HCT116 (cell line): Measurements from ENCODE around the gene ZBTB49. TPM values are rescaled to one million over a fixed set of nuclear protein-coding genes. Genes with fewer than 3 reads are reported as not detected.

Experiments used
- ATAC-seq: fragments of 200-7000 bp; cut with Tn5 transposase; 2 replicates; pipeline ENCODE4 v1.9.1; 2020; ENCODE audit warnings: mild to moderate bottlenecking, moderate library complexity
- BruUV-seq: library from RNA; stranded (reverse); fragments of 400-500 nt; replicated peaks from 2 replicates; lab custom pipeline; 2021; lab: Mats Ljungman, UMichigan
- CTCF ChIA-PET: fragments of 300-600 bp; sonication (Branson Sonifier 250); formaldehyde crosslinking; loops from one replicate; lab custom pipeline; 2021; ENCODE audit warnings: antibody characterized with exemption; lab: Charles Lee
- POLR2A ChIA-PET: fragments of 300-600, 350-600 bp; sonication (Branson Sonifier 250); formaldehyde crosslinking; loops from one replicate; lab custom pipeline; 2021; ENCODE audit warnings: antibody characterized with exemption; lab: Charles Lee
- RAD21 ChIA-PET, 2 experiments: fragments of 300-600 bp; sonication (Branson Sonifier 250); formaldehyde crosslinking; loops; one replicate each; lab custom pipeline; 2023; ENCODE audit warnings: low total read pairs in 2 of 2; ENCODE audit not compliant: uncharacterized antibody in 2 of 2, unreplicated experiment in 2 of 2, low non-redundant PET in 1 of 2; lab: Charles Lee
- DNase-seq: peaks from one replicate; pipeline ENCODE4 v3.0.0-alpha.2; 2010; ENCODE audit warnings: low read depth, low spot score
- H2AFZ ChIP-seq: fragments of 200-600 bp; shearing (Covaris generic), sonication (generic); 2 replicates; pipeline ENCODE4 v1.6.1; 2017; ENCODE audit warnings: low read depth, mixed run types, mixed read lengths, antibody characterized with exemption, low read length; ENCODE audit not compliant: poor library complexity, severe bottlenecking
- H3K27ac ChIP-seq: 2 replicates; pipeline ENCODE4 v1.5.1; 2012; ENCODE audit warnings: low read depth, low read length
- H3K27me3 ChIP-seq: fragments of 200-600 bp; sonication (generic); 2 replicates; pipeline ENCODE4 v1.6.1; 2016; ENCODE audit warnings: mixed run types, low read length, mixed read lengths; ENCODE audit not compliant: insufficient read depth
- H3K36me3 ChIP-seq, 2 experiments: fragments of 200-500 bp in 1 of 2; fragments of 200-600 bp in 1 of 2; sonication (Bioruptor generic) in 1 of 2; sonication (generic) in 1 of 2; 2 replicates each; pipeline versions ENCODE4 v1.5.1 to v1.6.1; 2014 to 2016; ENCODE audit warnings: low read length in 2 of 2, inconsistent platforms in 1 of 2, mixed read lengths in 1 of 2, mixed run types in 1 of 2; ENCODE audit not compliant: insufficient read depth in 2 of 2, control insufficient read depth in 1 of 2
- H3K4me1 ChIP-seq, 2 experiments: fragments of 200-600 bp in 1 of 2; sonication (generic) in 1 of 2; 2 replicates each; pipeline versions ENCODE4 v1.5.1 to v1.6.1; 2012 to 2017; ENCODE audit warnings: low read length in 2 of 2, inconsistent platforms in 1 of 2, mild to moderate bottlenecking in 1 of 2, mixed read lengths in 1 of 2, mixed run types in 1 of 2, moderate library complexity in 1 of 2; ENCODE audit not compliant: insufficient read depth in 2 of 2, control insufficient read depth in 1 of 2
- H3K4me2 ChIP-seq: fragments of 200-600 bp; sonication (generic); 2 replicates; pipeline ENCODE4 v1.6.1; 2017; ENCODE audit warnings: mixed run types, low read length, mixed read lengths
- H3K4me3 ChIP-seq, 2 experiments: fragments of 200-600 bp in 1 of 2; sonication (generic) in 1 of 2; replicated peaks in 1 of 2; 2 replicates each; pipeline ENCODE4 v1.5.1; 2011 to 2016; ENCODE audit warnings: low read length in 2 of 2, control low read depth in 1 of 2, low read depth in 1 of 2, mild to moderate bottlenecking in 1 of 2, mixed read lengths in 1 of 2, mixed run types in 1 of 2
- H3K79me2 ChIP-seq: fragments of 200-600 bp; sonication (generic); 2 replicates; pipeline ENCODE4 v1.6.1; 2017; ENCODE audit warnings: mild to moderate bottlenecking, mixed run types, low read length, moderate library complexity, mixed read lengths; ENCODE audit not compliant: insufficient read depth
- H3K9ac ChIP-seq: fragments of 200-600 bp; sonication (generic); 2 replicates; pipeline ENCODE4 v1.6.1; 2016; ENCODE audit warnings: low read length, mixed read lengths
- H3K9me2 ChIP-seq: fragments of 200-600 bp; sonication (generic), shearing (Covaris generic); 2 replicates; pipeline ENCODE4 v1.6.1; 2017; ENCODE audit warnings: mixed run types, mild to moderate bottlenecking, moderate library complexity; ENCODE audit not compliant: insufficient read depth
- H3K9me3 ChIP-seq, 2 experiments: fragments of 200-500 bp in 1 of 2; fragments of 200-600 bp in 1 of 2; sonication (Bioruptor generic) in 1 of 2; sonication (generic) in 1 of 2; 2 replicates each; pipeline ENCODE4 v1.6.1; 2014 to 2017; ENCODE audit warnings: low read length in 2 of 2, mixed read lengths in 2 of 2, inconsistent platforms in 1 of 2, low read depth in 1 of 2, mild to moderate bottlenecking in 1 of 2, mixed run types in 1 of 2, moderate library complexity in 1 of 2; ENCODE audit not compliant: control insufficient read depth in 1 of 2, insufficient read depth in 1 of 2
- H4K20me1 ChIP-seq: fragments of 200-600 bp; sonication (generic), shearing (Covaris generic); 2 replicates; pipeline ENCODE4 v1.6.1; 2017; ENCODE audit warnings: mixed run types, mild to moderate bottlenecking, moderate library complexity; ENCODE audit not compliant: insufficient read depth
- CBX3 ChIP-seq: IDR thresholded peaks from 2 replicates; pipeline ENCODE4 v1.6.1; 2012; ENCODE audit warnings: low read depth
- CEBPB ChIP-seq: IDR thresholded peaks from 2 replicates; pipeline ENCODE4 v1.6.1; 2012; ENCODE audit warnings: low read depth
- EZH2 ChIP-seq: fragments of 200-600 bp; sonication (generic); IDR thresholded peaks from 2 replicates; pipeline ENCODE4 v1.6.1; 2017; ENCODE audit warnings: antibody characterized with exemption, mixed run types
- EZH2phosphoT487 ChIP-seq: fragments of 200-600 bp; IDR thresholded peaks from 2 replicates; pipeline ENCODE4 v1.6.1; 2018; ENCODE audit warnings: antibody characterized with exemption, borderline replicate concordance
- POLR2A ChIP-seq: IDR thresholded peaks from 2 replicates; pipeline ENCODE4 v1.7.0; 2011; ENCODE audit warnings: borderline replicate concordance; ENCODE audit not compliant: insufficient read depth, insufficient read length; ENCODE audit errors: extremely low read depth
- POLR2AphosphoS5 ChIP-seq: IDR thresholded peaks from 2 replicates; pipeline ENCODE4 v1.6.1; 2011; ENCODE audit warnings: mild to moderate bottlenecking, low read depth, low read length, moderate library complexity
- SIN3A ChIP-seq: IDR thresholded peaks from 2 replicates; pipeline ENCODE4 v1.6.1; 2012; ENCODE audit warnings: low read depth
- SP1 ChIP-seq: IDR thresholded peaks from 2 replicates; pipeline ENCODE4 v1.6.1; 2012; ENCODE audit warnings: low read depth
- SRF ChIP-seq: IDR thresholded peaks from 2 replicates; pipeline ENCODE4 v1.6.1; 2012; ENCODE audit warnings: low read depth
- ZFX ChIP-seq: fragments of 450-650 bp; IDR thresholded peaks from 2 replicates; pipeline ENCODE4 v1.6.1; 2017
- ZNF274 ChIP-seq: fragments of 200-500 bp; sonication (Bioruptor generic); IDR thresholded peaks from 2 replicates; pipeline ENCODE4 v1.6.1; 2014; ENCODE audit warnings: mild to moderate bottlenecking, low read depth, low read length, inconsistent platforms
- intact Hi-C: fragments of 100-400 bp; cut with micrococcal nuclease; formaldehyde crosslinking; loops from 2 replicates; pipeline ENCODE4 v1.10.0; 2022
- total RNA-seq: library from RNA; stranded (reverse); gene quantifications from one replicate; pipeline ENCODE4 v1.2.1, GENCODE V29; 2021; ENCODE audit not compliant: unreplicated experiment
- TF ChIP-seq, protein P1 (sequence below), 3 experiments: fragments of 200-600 bp in 1 of 3; sonication (generic) in 1 of 3; IDR thresholded peaks in 2 of 3; conservative IDR thresholded peaks in 1 of 3; 2 replicates each; pipeline ENCODE4 v1.5.1; 2012 to 2017; ENCODE audit warnings: low read depth in 2 of 3, low read length in 2 of 3, antibody characterized with exemption in 1 of 3, borderline replicate concordance in 1 of 3, control low read depth in 1 of 3, mild to moderate bottlenecking in 1 of 3, mixed read lengths in 1 of 3, mixed run types in 1 of 3, moderate library complexity in 1 of 3; ENCODE audit not compliant: insufficient read depth in 1 of 3
- TF ChIP-seq, protein P2 (sequence below): IDR thresholded peaks from 2 replicates; pipeline ENCODE4 v1.6.1; 2012; ENCODE audit warnings: low read depth
- TF ChIP-seq, protein P3 (sequence below): IDR thresholded peaks from 2 replicates; pipeline ENCODE4 v1.6.1; 2012
- TF ChIP-seq, protein P4 (sequence below): IDR thresholded peaks from 2 replicates; pipeline ENCODE4 v1.6.1; 2012

Gene ZBTB49
- total RNA-seq, 1 experiment from 2014 or later = 3.9 TPM

DNA sequence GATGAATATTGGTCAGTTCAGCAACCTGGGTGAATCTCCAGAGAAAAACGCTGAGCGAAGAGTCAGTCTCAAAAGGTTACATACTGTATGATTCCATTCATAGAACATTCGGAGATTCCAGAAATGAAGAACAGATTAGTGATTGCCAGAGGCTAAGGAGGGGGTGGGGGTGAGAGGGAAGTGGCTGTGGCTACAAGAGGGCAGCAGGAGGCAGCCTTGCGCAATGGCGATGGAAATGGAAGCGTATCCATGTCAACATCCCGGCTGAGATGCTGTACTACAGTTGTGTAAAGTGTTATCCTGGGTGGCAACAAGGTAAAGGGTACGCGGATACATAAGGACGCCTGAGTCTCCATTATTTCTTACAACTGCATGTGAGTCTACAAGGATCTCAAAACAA lies 18.1 kb upstream of the ZBTB49 start:
- H3K36me3 ChIP-seq = peaks cover 51 to 61% of the 10 kb centered on the region in 2 experiments
- no peaks in the 10 kb centered on the region for H4K20me1 ChIP-seq
- H3K27ac ChIP-seq = no peak overlapping the region
- no peak for DNase-seq
- CTCF ChIA-PET = no interaction called here
- no peaks in the 10 kb centered on the region for H3K79me2 ChIP-seq
- TF ChIP-seq EZH2phosphoT487 = no peak
- TF ChIP-seq, protein P1, sequence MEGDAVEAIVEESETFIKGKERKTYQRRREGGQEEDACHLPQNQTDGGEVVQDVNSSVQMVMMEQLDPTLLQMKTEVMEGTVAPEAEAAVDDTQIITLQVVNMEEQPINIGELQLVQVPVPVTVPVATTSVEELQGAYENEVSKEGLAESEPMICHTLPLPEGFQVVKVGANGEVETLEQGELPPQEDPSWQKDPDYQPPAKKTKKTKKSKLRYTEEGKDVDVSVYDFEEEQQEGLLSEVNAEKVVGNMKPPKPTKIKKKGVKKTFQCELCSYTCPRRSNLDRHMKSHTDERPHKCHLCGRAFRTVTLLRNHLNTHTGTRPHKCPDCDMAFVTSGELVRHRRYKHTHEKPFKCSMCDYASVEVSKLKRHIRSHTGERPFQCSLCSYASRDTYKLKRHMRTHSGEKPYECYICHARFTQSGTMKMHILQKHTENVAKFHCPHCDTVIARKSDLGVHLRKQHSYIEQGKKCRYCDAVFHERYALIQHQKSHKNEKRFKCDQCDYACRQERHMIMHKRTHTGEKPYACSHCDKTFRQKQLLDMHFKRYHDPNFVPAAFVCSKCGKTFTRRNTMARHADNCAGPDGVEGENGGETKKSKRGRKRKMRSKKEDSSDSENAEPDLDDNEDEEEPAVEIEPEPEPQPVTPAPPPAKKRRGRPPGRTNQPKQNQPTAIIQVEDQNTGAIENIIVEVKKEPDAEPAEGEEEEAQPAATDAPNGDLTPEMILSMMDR (IDR thresholded peaks at IDR 0.05 in 2 of 3, conservative IDR thresholded peaks at IDR 0.05 in 1 of 3; ENCODE audit: borderline replicate concordance in 1 of 3, insufficient read depth in 1 of 3, low read depth in 2 of 3, low read length in 2 of 3) = peak in 1 of 3 experiments; percentile 36; a peak in 2 of 6 replicates
- H3K9me2 ChIP-seq = no peaks in the 10 kb centered on the region
- H3K9me3 ChIP-seq = no peaks in the 10 kb centered on the region
- RAD21 ChIA-PET = no interaction called here
- H3K4me3 ChIP-seq = no peak overlapping the region
- POLR2A ChIA-PET = no interaction called here
- no peaks in the 10 kb centered on the region for H3K4me1 ChIP-seq
- no peak overlapping the region for H2AFZ ChIP-seq
- intact Hi-C loops = no loop called here
- no peaks in the 10 kb centered on the region for H3K27me3 ChIP-seq
- no TSS peak for BruUV-seq
- H3K9ac ChIP-seq = no peak overlapping the region
- peak; percentile 54; the same call in 1 of the 2 replicates for ATAC-seq
- no peak overlapping the region for H3K4me2 ChIP-seq

DNA sequence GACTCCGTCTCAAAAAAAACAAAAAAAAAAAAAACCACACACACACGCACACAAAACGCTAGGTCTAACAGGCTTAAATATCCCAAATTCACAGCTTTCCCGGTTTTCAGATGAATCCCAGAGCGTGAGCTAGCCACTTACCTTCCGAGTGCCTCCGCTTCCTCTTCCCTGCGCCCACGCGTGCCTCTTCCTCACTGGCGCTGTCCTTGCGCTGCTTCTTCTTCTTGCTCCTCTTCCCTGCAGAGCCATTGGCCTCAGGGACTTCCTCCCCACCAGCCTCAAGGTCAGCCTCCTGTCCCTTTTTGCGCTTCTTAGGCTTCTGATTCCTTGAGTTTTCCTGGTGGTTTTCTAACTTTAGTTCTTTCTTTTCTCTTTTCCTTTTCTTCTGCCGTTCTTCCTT lies 15.8 kb upstream of the ZBTB49 start:
- Histone ChIP-seq H3K9me3 (no peaks in the 10 kb centered on the region), H3K36me3 (peaks cover 56 to 71% of the 10 kb centered on the region in 2 experiments), H3K4me2 (no peak overlapping the region), H3K27me3 (no peaks in the 10 kb centered on the region), H3K4me1 (no peaks in the 10 kb centered on the region), H3K79me2 (peaks cover 19% of the 10 kb centered on the region; the same call in 1 of the 2 replicates), H4K20me1 (no peaks in the 10 kb centered on the region), H3K9me2 (no peaks in the 10 kb centered on the region), H3K4me3 (no peak overlapping the region), H2AFZ (no peak overlapping the region)
- intact Hi-C loops = no loop called here
- RAD21 ChIA-PET = no interaction called here
- CTCF ChIA-PET = interaction anchor here (1.0 kb wide), 1 partner anchor 14 kb away, joined by 3 read pairs; no protein-coding TSS in a partner anchor
- POLR2A ChIA-PET = no interaction called here
- DNase-seq = no peak
- TF ChIP-seq CEBPB = no peak
- no peak for TF ChIP-seq EZH2
- TF ChIP-seq CBX3 = no peak
- no peak for TF ChIP-seq POLR2AphosphoS5
- no peak for TF ChIP-seq ZNF274
- TF ChIP-seq SRF = no peak
- TF ChIP-seq ZFX = no peak
- TF ChIP-seq, protein P2, sequence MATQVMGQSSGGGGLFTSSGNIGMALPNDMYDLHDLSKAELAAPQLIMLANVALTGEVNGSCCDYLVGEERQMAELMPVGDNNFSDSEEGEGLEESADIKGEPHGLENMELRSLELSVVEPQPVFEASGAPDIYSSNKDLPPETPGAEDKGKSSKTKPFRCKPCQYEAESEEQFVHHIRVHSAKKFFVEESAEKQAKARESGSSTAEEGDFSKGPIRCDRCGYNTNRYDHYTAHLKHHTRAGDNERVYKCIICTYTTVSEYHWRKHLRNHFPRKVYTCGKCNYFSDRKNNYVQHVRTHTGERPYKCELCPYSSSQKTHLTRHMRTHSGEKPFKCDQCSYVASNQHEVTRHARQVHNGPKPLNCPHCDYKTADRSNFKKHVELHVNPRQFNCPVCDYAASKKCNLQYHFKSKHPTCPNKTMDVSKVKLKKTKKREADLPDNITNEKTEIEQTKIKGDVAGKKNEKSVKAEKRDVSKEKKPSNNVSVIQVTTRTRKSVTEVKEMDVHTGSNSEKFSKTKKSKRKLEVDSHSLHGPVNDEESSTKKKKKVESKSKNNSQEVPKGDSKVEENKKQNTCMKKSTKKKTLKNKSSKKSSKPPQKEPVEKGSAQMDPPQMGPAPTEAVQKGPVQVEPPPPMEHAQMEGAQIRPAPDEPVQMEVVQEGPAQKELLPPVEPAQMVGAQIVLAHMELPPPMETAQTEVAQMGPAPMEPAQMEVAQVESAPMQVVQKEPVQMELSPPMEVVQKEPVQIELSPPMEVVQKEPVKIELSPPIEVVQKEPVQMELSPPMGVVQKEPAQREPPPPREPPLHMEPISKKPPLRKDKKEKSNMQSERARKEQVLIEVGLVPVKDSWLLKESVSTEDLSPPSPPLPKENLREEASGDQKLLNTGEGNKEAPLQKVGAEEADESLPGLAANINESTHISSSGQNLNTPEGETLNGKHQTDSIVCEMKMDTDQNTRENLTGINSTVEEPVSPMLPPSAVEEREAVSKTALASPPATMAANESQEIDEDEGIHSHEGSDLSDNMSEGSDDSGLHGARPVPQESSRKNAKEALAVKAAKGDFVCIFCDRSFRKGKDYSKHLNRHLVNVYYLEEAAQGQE = no peak
- TF ChIP-seq, protein P3, sequence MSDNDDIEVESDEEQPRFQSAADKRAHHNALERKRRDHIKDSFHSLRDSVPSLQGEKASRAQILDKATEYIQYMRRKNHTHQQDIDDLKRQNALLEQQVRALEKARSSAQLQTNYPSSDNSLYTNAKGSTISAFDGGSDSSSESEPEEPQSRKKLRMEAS = no peak
- no peak for TF ChIP-seq POLR2A
- TF ChIP-seq, protein P4, sequence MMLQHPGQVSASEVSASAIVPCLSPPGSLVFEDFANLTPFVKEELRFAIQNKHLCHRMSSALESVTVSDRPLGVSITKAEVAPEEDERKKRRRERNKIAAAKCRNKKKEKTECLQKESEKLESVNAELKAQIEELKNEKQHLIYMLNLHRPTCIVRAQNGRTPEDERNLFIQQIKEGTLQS = no peak
- TF ChIP-seq SP1 = no peak
- no peak for TF ChIP-seq SIN3A
- TF ChIP-seq, all 23 proteins: peak for 0
- no TSS peak for BruUV-seq
- H3K27ac ChIP-seq = no peak overlapping the region
- H3K9ac ChIP-seq = no peak overlapping the region
- no peak for ATAC-seq
